ENCODE results near the gene CLDN2. TPM values are rescaled to one million over a fixed set of nuclear protein-coding genes. Genes with fewer than 3 reads are reported as not detected.

CLDN2 gene
- 5.8 to 8.3 TPM (median 7.8 TPM) in 5 replicates for total RNA-seq (2022; extraction: Qiagen RNA extraction)

GRCh38 chrX:106919932-106920452 is at the start of gene CLDN2:
Gene CLDN2, plus strand, starts transcription at chrX:106920402. Its CDS starts 7,827 bp downstream, at chrX:106928229.

GRCh38 chrX:106903291-106903824 is 16.8 kb upstream of the CLDN2 start, which contains the start of gene RIPPLY1:
Gene RIPPLY1, minus strand, starts transcription at chrX:106903341. Its CDS starts 54 bp downstream, at chrX:106903287.

Other genes with a start within 250 kb of the CLDN2 start
- gene RNF128, start 193.7 kb upstream of the CLDN2 start, total RNA-seq (2022; extraction: Qiagen RNA extraction): 0.03 to 0.06 TPM (median 0.05 TPM) in 3 of 5 replicates, not detected in the others
- 0.99 to 1.8 TPM (median 1.5 TPM) in 5 replicates for gene TBC1D8B, start 117.7 kb upstream of the CLDN2 start, total RNA-seq (2022; extraction: Qiagen RNA extraction)
- 0.11 TPM in 2 of 5 replicates, not detected in the others for gene RIPPLY1, start 17.1 kb upstream of the CLDN2 start, total RNA-seq (2022; extraction: Qiagen RNA extraction)
- 28.4 to 37.6 TPM (median 33.5 TPM) in 5 replicates for gene MORC4, start 79.8 kb downstream of the CLDN2 start, total RNA-seq (2022; extraction: Qiagen RNA extraction)
- gene RBM41, start 198.4 kb downstream of the CLDN2 start, total RNA-seq (2022; extraction: Qiagen RNA extraction): 8.2 to 10.7 TPM (median 10.0 TPM) in 5 replicates

Measured in A549 treated with dexamethasone at 1 μM for 4 hours (cell line).